Motor neuron (in vitro differentiated cells): ENCODE measurements around the gene TRIO. TPM values are rescaled to one million over a fixed set of nuclear protein-coding genes. Genes with fewer than 3 reads are reported as not detected.

Experiments used
- ATAC-seq, 8 experiments: fragments of 200-7000 bp; cut with Tn5 transposase; replicated peaks in 6 of 8; 2 replicates each; pipeline ENCODE4 v1.8.0; 2021; ENCODE audit warnings: mild to moderate bottlenecking in 8 of 8, moderate library complexity in 8 of 8
- H3K27ac ChIP-seq, 2 donors: fragments of 250-450 bp; sonication (Bioruptor Pico); 2 replicates each; pipeline ENCODE4 v1.9.0; 2021; ENCODE audit warnings: antibody characterized with exemption in 2 of 2, mild to moderate bottlenecking in 2 of 2, moderate library complexity in 1 of 2
- H3K4me1 ChIP-seq, 2 donors: fragments of 250-450 bp; sonication (Bioruptor Pico); replicated peaks in 1 of 2; 2 replicates each; pipeline ENCODE4 v1.6.1; 2021; ENCODE audit warnings: antibody characterized with exemption in 2 of 2, mild to moderate bottlenecking in 2 of 2, moderate library complexity in 1 of 2
- H3K4me3 ChIP-seq, 5 donors: fragments of 250-450 bp; sonication (Bioruptor Pico); 2 replicates each; pipeline ENCODE4 v1.9.0; 2021; ENCODE audit warnings: antibody characterized with exemption in 5 of 5, mild to moderate bottlenecking in 5 of 5, moderate library complexity in 4 of 5
- WGBS, 10 experiments: fragments of 450-650 bp; shearing (Covaris generic); methylation state at CpG; one replicate each; pipeline ENCODE4 v1.0.0; 2022; 5-methylcytosine and 5-hydroxymethylcytosine counted together
- in situ Hi-C, 9 experiments: fragments of 400-800 bp; cut with MboI; loops; one replicate each; pipeline ENCODE4 v1.15.0; 2021; ENCODE audit warnings: low sequenced_read_pairs in 9 of 9, low pct_unique_long_range_greater_than_20kb in 2 of 9; ENCODE audit not compliant: unreplicated experiment in 9 of 9
- total RNA-seq, 8 experiments: library from RNA; unstranded; fragments of 300-600 nt; gene quantifications; 2 replicates each; pipeline versions ENCODE4 v1.2.3 to v1.2.4, GENCODE V29; 2022

Gene TRIO
- total RNA-seq, 8 experiments from 2014 or later, result 39.7 to 162 (median 92.9) TPM

GRCh38 chr5:14267991-14268708 lies 125.0 kb downstream of the TRIO start:
- Histone ChIP-seq H3K4me3 (no peak overlapping the region), H3K4me1 (peaks cover 47 to 48% of the 10 kb centered on the region in 2 donors), H3K27ac (no peak overlapping the region)
- ATAC-seq, result peak in 7 of 8 experiments; percentile 38 to 70 (median 62)
- in situ Hi-C loops, result loop anchor here in 5 of 9 experiments (25.0 kb wide), 5 partner anchors 106 to 281 kb away; partner anchors contain the start of gene TRIO (in 1 of the 5)
- 38 to 100% (median 93%) methylated on average over 1 to 3 of the region's 6 CpGs for WGBS, 10 experiments

- peaks cover 42 to 46% of the 10 kb centered on the region in 2 donors for H3K4me1 ChIP-seq
- ATAC-seq, result peak in 1 of 8 experiments; percentile 4
- H3K27ac ChIP-seq, result no peak overlapping the region
- H3K4me3 ChIP-seq, result no peak overlapping the region
- in situ Hi-C loops, result loop anchor here in 5 of 9 experiments (25.0 kb wide), 5 partner anchors 106 to 281 kb away; partner anchors contain the start of gene TRIO (in 1 of the 5)
- WGBS, 10 experiments, result 20 to 100% (median 85%) methylated on average over 1 to 5 of the region's 5 CpGs; no CpG with 5 or more reads in 3 of the 10 experiments
Measured at GRCh38 chr5:14268738-14269137, 125.6 kb downstream of the TRIO start.

GRCh38 chr5:14269395-14269794 lies 126.3 kb downstream of the TRIO start:
- in situ Hi-C loops, result loop anchor here in 5 of 9 experiments (25.0 kb wide), 5 partner anchors 107 to 282 kb away; partner anchors contain the start of gene TRIO (in 1 of the 5)
- 0 to 100% (median 52%) methylated on average over 1 to 2 of the region's 2 CpGs; no CpG with 5 or more reads in 3 of the 10 experiments for WGBS, 10 experiments
- no peak for ATAC-seq
- H3K4me3 ChIP-seq, result no peak overlapping the region
- no peak overlapping the region for H3K27ac ChIP-seq
- peaks cover 35 to 44% of the 10 kb centered on the region in 2 donors for H3K4me1 ChIP-seq

- peak; percentile 34 to 89 (median 63) for ATAC-seq
- peaks cover 32 to 44% of the 10 kb centered on the region in 2 donors for H3K4me1 ChIP-seq
- in situ Hi-C loops, result loop anchor here in 5 of 9 experiments (25.0 kb wide), 5 partner anchors 108 to 283 kb away; partner anchors contain the start of gene TRIO (in 1 of the 5)
- WGBS, 10 experiments, result 0 to 100% (median 10%) methylated on average over 1 to 3 of the region's 3 CpGs; no CpG with 5 or more reads in 2 of the 10 experiments
- no peak overlapping the region for H3K27ac ChIP-seq
- H3K4me3 ChIP-seq, result no peak overlapping the region
Measured at GRCh38 chr5:14270209-14270702, 127.1 kb downstream of the TRIO start.

GRCh38 chr5:14272548-14273205 lies 129.5 kb downstream of the TRIO start:
- Histone ChIP-seq H3K4me1 (peaks cover 16 to 25% of the 10 kb centered on the region in 2 donors), H3K27ac (no peak overlapping the region), H3K4me3 (no peak overlapping the region)
- in situ Hi-C loops, result loop anchor here in 5 of 9 experiments (25.0 kb wide), 5 partner anchors 110 to 285 kb away; partner anchors contain the start of gene TRIO (in 1 of the 5)
- no peak for ATAC-seq
- 58 to 79% (median 68%) methylated on average over 2 to 4 of the region's 4 CpGs; no CpG with 5 or more reads in 1 of the 10 experiments for WGBS, 10 experiments

- peaks cover 16 to 21% of the 10 kb centered on the region in 2 donors for H3K4me1 ChIP-seq
- ATAC-seq, result no peak
- in situ Hi-C loops, result loop anchor here in 5 of 9 experiments (25.0 kb wide), 5 partner anchors 111 to 286 kb away; partner anchors contain the start of gene TRIO (in 1 of the 5)
- 77 to 100% (median 90%) methylated on average over 1 to 7 of the region's 7 CpGs; no CpG with 5 or more reads in 1 of the 10 experiments for WGBS, 10 experiments
- H3K27ac ChIP-seq, result no peak overlapping the region
- no peak overlapping the region for H3K4me3 ChIP-seq
Measured at GRCh38 chr5:14273207-14273767, 130.1 kb downstream of the TRIO start.

GRCh38 chr5:14276380-14276779 lies 133.2 kb downstream of the TRIO start:
- Histone ChIP-seq H3K4me3 (no peak overlapping the region), H3K27ac (no peak overlapping the region), H3K4me1 (peaks cover 0 to 17% of the 10 kb centered on the region in 2 donors)
- ATAC-seq, result no peak
- in situ Hi-C loops, result loop anchor here in 1 of 9 experiments (25.0 kb wide), 1 partner anchor 289 kb away; no protein-coding TSS in a partner anchor
- WGBS, 10 experiments, result 72 to 100% (median 97%) methylated on average over 1 to 8 of the region's 9 CpGs; no CpG with 5 or more reads in 1 of the 10 experiments

GRCh38 chr5:14277385-14278320 lies 134.5 kb downstream of the TRIO start:
- Histone ChIP-seq H3K27ac (no peak overlapping the region), H3K4me1 (peaks cover 2 to 20% of the 10 kb centered on the region in 2 donors), H3K4me3 (no peak overlapping the region)
- in situ Hi-C loops, result loop anchor here in 1 of 9 experiments (25.0 kb wide), 1 partner anchor 290 kb away; no protein-coding TSS in a partner anchor
- ATAC-seq, result no peak
- 82 to 100% (median 93%) methylated on average over 1 to 9 of the region's 9 CpGs for WGBS, 10 experiments

GRCh38 chr5:14280294-14280854 lies 137.2 kb downstream of the TRIO start:
- peak in 1 of 8 experiments; percentile 40 for ATAC-seq
- in situ Hi-C loops, result loop anchor here in 1 of 9 experiments (25.0 kb wide), 1 partner anchor 293 kb away; no protein-coding TSS in a partner anchor
- WGBS, 10 experiments, result 69 to 100% (median 89%) methylated on average over 3 to 10 of the region's 11 CpGs; no CpG with 5 or more reads in 1 of the 10 experiments

GRCh38 chr5:14281746-14282181 lies 138.6 kb downstream of the TRIO start:
- Histone ChIP-seq H3K27ac (no peak overlapping the region), H3K4me1 (peaks cover 22 to 40% of the 10 kb centered on the region in 2 donors), H3K4me3 (no peak overlapping the region)
- in situ Hi-C loops, result loop anchor here in 1 of 9 experiments (25.0 kb wide), 1 partner anchor 294 kb away; no protein-coding TSS in a partner anchor
- no peak for ATAC-seq
- 78 to 100% (median 93%) methylated on average over 1 to 3 of the region's 3 CpGs; no CpG with 5 or more reads in 5 of the 10 experiments for WGBS, 10 experiments

More at GRCh38 chr5:14280294-14280854, 137.2 kb downstream of the TRIO start:
- no peak overlapping the region for H3K27ac ChIP-seq
- H3K4me1 ChIP-seq, result peaks cover 22 to 40% of the 10 kb centered on the region in 2 donors
- H3K4me3 ChIP-seq, result no peak overlapping the region

GRCh38 chr5:14283139-14283538 lies 140.0 kb downstream of the TRIO start:
- 60 to 100% (median 89%) methylated on average over 1 to 4 of the region's 4 CpGs; no CpG with 5 or more reads in 1 of the 10 experiments for WGBS, 10 experiments
- Histone ChIP-seq H3K4me3 (no peak overlapping the region), H3K27ac (no peak overlapping the region), H3K4me1 (peaks cover 22 to 35% of the 10 kb centered on the region in 2 donors)
- ATAC-seq, result peak in 5 of 8 experiments; percentile 44 to 68 (median 58)
- in situ Hi-C loops, result loop anchor here in 1 of 9 experiments (25.0 kb wide), 1 partner anchor 296 kb away; no protein-coding TSS in a partner anchor
